ENCODE results near the gene DCAF7. TPM values are rescaled to one million over a fixed set of nuclear protein-coding genes. Genes with fewer than 3 reads are reported as not detected.

The DCAF7 gene
- polyA plus RNA-seq, 1 donor: 36.2 TPM

- DNase-seq (ENCODE audit: low read depth): no peak
Measured at GRCh38 chr17:63525190-63525946, 24.9 kb upstream of the DCAF7 start.

DNA sequence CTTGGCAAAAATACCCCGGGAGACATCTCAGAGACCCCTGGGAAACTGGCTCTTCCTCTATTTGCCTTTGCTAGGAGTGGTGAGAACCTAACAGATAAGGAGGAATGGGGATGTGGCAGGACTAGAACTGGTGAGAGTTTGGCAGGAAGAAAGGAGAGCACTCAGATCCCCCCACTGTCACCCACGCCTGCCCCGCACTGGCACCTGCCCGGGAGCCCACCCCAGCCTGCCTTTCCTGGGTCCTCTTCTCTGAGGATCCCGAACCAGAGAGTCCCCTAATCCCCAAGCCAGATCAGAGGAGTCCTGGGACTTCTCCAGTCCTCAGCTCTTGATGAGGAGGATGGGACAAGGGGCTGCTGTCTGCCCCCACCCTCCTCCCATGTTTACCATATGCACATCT, 23.4 kb upstream of the DCAF7 start:
- DNase-seq (ENCODE audit: low read depth): no peak

GRCh38 chr17:63528183-63528582, 22.1 kb upstream of the DCAF7 start:
- DNase-seq (ENCODE audit: low read depth): no peak

DNA sequence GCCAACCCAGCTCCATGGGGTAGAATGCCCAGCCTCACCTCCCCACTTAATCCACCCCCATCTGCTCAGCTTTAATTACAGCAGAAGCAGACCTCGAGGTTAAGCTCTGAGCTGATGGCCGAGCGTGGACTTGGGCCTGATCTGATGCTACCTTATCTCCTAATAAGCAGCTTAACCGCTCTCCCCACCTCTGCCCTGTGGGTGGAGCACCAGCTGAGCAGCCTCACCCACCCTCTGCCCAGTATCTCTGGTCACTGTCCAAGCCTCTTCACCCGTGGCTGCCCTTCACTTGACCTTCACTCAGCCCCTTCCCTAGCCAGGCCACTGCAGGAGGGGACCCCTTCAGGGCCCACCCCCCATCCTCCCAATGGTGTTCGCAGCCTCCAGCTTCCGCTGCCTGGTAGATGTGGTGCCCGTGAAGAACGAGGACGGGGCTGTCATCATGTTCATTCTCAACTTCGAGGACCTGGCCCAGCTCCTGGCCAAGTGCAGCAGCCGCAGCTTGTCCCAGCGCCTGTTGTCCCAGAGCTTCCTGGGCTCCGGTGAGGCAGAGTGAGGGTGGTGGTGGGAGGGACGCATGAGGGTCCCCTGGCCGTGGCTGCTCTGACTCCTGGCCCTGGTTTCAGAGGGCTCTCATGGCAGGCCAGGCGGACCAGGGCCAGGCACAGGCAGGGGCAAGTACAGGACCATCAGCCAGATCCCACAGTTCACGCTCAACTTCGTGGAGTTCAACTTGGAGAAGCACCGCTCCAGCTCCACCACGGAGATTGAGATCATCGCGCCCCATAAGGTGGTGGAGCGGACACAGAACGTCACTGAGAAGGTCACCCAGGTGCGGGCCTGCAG, 20.3 kb upstream of the DCAF7 start:
- DNase-seq (ENCODE audit: low read depth): no peak

GRCh38 chr17:63530557-63531021, 19.7 kb upstream of the DCAF7 start:
- no peak for DNase-seq (ENCODE audit: low read depth)

- DNase-seq (ENCODE audit: low read depth): no peak
Measured at GRCh38 chr17:63531022-63531965, 19.0 kb upstream of the DCAF7 start.

GRCh38 chr17:63533433-63534077, 16.7 kb upstream of the DCAF7 start:
- DNase-seq (ENCODE audit: low read depth): no peak

GRCh38 chr17:63534078-63534570, 16.2 kb upstream of the DCAF7 start:
- no peak for DNase-seq (ENCODE audit: low read depth)

DNA sequence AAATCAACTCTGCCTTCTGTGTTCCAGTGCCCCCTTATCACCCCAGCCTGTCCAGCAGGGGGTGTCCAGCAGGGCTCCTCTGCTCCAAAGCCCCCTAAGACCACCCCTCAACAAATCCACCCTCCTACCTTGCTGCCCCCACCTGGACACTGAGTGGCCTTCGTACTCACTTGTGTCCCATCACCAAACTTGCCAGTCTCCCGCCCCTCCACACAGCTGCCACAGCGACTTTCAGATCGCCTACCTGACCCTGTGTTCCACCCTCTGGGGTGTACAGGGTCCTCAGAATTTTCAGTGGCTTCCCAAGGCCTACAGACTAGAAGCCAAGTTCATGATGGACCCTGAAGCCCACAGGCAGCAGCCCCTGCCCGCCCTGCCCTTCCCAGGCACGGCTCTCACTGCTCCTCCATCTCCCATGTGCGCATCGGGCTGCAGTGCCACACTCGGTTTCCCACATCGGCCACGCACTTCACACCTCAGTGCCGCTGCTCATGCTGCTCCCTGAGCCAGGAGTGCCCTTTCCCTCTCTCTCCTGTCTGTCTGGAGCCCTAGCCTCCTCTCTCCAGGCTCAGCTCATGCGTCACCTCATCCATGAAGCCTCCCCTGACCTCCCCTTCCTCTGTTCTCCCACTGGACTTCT, 15.3 kb upstream of the DCAF7 start:
- no peak for DNase-seq (ENCODE audit: low read depth)

DNA sequence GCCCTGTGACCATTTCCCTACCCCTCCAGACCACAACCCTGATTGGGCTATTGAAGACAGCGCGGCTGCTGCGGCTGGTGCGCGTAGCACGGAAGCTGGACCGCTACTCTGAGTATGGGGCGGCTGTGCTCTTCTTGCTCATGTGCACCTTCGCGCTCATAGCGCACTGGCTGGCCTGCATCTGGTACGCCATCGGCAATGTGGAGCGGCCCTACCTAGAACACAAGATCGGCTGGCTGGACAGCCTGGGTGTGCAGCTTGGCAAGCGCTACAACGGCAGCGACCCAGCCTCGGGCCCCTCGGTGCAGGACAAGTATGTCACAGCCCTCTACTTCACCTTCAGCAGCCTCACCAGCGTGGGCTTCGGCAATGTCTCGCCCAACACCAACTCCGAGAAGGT, 14.6 kb upstream of the DCAF7 start:
- DNase-seq (ENCODE audit: low read depth): no peak

GRCh38 chr17:63537001-63537400, 13.3 kb upstream of the DCAF7 start:
- no peak for DNase-seq (ENCODE audit: low read depth)

DNA sequence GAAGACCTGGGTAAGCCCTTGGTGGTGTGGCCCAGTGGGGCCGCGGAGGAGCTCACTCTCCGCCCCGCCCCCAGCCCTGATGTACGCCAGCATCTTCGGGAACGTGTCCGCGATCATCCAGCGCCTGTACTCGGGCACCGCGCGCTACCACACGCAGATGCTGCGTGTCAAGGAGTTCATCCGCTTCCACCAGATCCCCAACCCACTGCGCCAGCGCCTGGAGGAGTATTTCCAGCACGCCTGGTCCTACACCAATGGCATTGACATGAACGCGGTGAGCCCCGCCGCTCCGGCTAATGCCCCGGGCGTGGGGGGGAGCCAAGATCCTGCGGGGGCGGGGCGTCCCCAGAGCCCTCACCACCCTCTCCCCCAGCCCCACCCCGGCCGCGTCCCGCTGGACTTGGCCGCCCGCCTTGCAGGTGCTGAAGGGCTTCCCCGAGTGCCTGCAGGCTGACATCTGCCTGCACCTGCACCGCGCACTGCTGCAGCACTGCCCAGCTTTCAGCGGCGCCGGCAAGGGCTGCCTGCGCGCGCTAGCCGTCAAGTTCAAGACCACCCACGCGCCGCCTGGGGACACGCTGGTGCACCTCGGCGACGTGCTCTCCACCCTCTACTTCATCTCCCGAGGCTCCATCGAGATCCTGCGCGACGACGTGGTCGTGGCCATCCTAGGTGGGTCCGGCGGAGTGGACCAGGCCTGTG, 12.1 kb upstream of the DCAF7 start:
- DNase-seq (ENCODE audit: low read depth): no peak

DNA sequence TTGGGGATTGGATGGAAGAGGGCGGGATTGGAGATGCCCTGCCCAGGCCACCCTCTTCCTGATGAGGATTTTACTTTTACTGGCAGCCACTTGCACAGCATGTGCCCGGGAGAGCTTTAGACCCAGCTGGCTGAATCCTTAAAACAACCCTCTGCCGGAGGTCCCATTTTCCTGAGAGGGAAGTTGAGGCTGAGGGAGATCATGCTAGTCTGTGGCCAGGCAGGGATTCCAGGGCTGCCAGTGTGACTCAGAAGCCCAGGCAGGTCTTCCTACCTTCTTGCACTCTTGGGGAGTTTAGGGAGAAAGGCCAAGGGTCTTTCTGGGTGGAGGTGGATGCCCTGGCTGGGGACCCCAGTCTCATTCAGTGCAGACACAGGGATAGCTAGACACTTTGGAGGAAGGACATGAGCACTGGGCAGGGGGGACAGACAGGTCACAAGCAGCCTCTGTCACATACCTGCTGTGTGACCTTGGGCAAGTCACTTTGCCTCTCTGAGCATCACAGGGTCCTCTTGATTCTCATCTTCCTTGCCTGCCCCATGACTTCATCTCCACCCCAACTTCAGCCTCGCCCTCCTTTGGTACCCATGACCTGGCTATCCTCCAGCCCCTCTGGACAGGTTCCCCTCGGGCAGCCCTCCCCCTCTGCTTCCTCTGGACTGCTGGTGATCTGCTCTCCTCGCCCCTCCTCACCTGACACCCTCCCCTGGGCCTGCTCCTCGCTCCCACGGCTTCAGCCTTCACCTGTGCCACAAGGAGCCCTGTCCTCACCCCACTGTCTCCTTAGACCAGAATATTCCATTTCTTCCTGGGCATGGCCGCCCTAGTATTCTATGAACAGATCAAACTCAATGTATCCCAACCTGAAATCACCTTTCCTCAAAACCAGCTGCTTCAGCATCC, 11.3 kb upstream of the DCAF7 start:
- no peak for DNase-seq (ENCODE audit: low read depth)

- DNase-seq (ENCODE audit: low read depth): no peak
Measured at GRCh38 chr17:63540590-63540989, 9.7 kb upstream of the DCAF7 start.

GRCh38 chr17:63542218-63542545, 8.1 kb upstream of the DCAF7 start:
- DNase-seq (ENCODE audit: low read depth): no peak

DNA sequence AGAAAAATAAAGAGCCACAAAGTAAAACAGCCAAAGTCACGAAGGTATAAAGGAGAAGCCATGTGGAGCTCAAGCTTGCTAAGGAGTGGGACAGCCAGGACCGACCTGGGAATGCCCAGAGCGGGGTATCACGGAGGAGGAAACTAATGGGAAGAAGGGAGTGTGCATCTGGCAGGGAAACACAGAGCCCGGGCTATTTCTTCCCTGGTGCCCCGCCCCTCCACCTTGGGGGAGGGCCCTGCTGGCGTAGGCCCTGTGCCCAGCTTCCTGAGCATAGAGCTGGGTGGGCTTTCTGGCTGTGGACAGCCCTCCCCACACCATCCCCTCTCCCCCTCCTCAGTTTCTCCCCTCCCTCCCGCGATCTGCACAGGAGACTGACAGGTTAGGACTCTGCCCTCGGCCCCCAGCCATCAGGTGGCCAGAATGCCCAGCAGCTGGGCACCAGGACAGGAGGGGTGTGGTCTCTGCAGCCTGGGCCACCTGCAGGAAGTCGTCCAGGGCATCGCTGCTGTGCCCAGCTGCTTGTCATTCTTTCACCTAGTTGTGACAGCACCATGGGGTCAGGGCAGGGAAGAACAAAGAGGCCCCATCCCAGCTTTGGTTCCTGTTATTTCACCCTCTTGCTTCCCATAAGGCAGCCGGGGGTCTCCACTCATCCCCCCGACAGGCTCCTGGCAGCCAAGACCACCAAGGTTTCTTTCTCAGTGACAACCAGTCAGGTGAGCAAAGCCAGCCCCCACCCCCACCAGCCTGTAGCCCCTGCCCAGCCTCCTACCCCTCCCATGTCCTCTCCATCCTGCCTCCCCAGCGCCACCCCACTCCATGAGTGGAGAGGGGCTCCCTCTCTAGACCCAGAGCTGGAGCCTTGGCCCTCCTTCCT, 7.1 kb upstream of the DCAF7 start:
- DNase-seq (ENCODE audit: low read depth): no peak

- no peak for DNase-seq (ENCODE audit: low read depth)
Measured at GRCh38 chr17:63543822-63544420, 6.4 kb upstream of the DCAF7 start.
